ENCODE measurements around the gene PREX1.

The PREX1 gene

GRCh38 chr20:48809673-48810072 is 18.1 kb downstream of the PREX1 start:
- no peak for DNase-seq

- DNase-seq, result no peak
Observed at GRCh38 chr20:48808382-48809034, 19.3 kb downstream of the PREX1 start.

- no peak for DNase-seq
Observed at GRCh38 chr20:48807586-48808381, 20.0 kb downstream of the PREX1 start.

GRCh38 chr20:48807051-48807450 is 20.7 kb downstream of the PREX1 start:
- no peak for DNase-seq

- no peak for DNase-seq
Observed at GRCh38 chr20:48805716-48806115, 22.1 kb downstream of the PREX1 start.

- no peak for DNase-seq
Observed at GRCh38 chr20:48805286-48805685, 22.5 kb downstream of the PREX1 start.

GRCh38 chr20:48804300-48804980 is 23.4 kb downstream of the PREX1 start:
- DNase-seq, result no peak

GRCh38 chr20:48803176-48804053 is 24.4 kb downstream of the PREX1 start:
- no peak for DNase-seq

- DNase-seq, result no peak
Observed at GRCh38 chr20:48802647-48803046, 25.2 kb downstream of the PREX1 start.

- no peak for DNase-seq
Observed at GRCh38 chr20:48802216-48802615, 25.6 kb downstream of the PREX1 start.

- DNase-seq, result no peak
Observed at GRCh38 chr20:48801197-48801596, 26.6 kb downstream of the PREX1 start.

- DNase-seq, result no peak
Observed at GRCh38 chr20:48800177-48800576, 27.6 kb downstream of the PREX1 start.

GRCh38 chr20:48799328-48800105 is 28.3 kb downstream of the PREX1 start:
- DNase-seq, result no peak

GRCh38 chr20:48797850-48798747 is 29.7 kb downstream of the PREX1 start:
- DNase-seq, result no peak

GRCh38 chr20:48797275-48797825 is 30.4 kb downstream of the PREX1 start:
- DNase-seq, result no peak

- DNase-seq, result no peak
Observed at GRCh38 chr20:48795732-48796131, 32.1 kb downstream of the PREX1 start.

GRCh38 chr20:48794816-48795457 is 32.9 kb downstream of the PREX1 start:
- no peak for DNase-seq

- no peak for DNase-seq
Observed at GRCh38 chr20:48794360-48794759, 33.4 kb downstream of the PREX1 start.

- no peak for DNase-seq
Observed at GRCh38 chr20:48793776-48794175, 34.0 kb downstream of the PREX1 start.

GRCh38 chr20:48791666-48792071 is 36.1 kb downstream of the PREX1 start:
- DNase-seq, result no peak

Data from stimulated activated CD4-positive, alpha-beta T cell treated with anti-CD3 and anti-CD28 coated beads, Interleukin-2, amount 100 ng/mL, for 48 hours (primary cell).